GM19099 (cell line): ENCODE measurements around the gene ABHD5.

Experiments used
- POLR2A ChIP-seq: IDR thresholded peaks from 3 replicates; pipeline ENCODE4 v1.6.1; 2011; ENCODE audit warnings: low read depth; ENCODE audit not compliant: insufficient read length; ENCODE audit errors: extremely low read depth

The ABHD5 gene

GRCh38 chr3:43686700-43687498 is 3.8 kb upstream of the ABHD5 start:
- TF ChIP-seq POLR2A = no peak

GRCh38 chr3:43687499-43687811 is 3.3 kb upstream of the ABHD5 start:
- no peak for TF ChIP-seq POLR2A

GRCh38 chr3:43688245-43688650 is 2.5 kb upstream of the ABHD5 start:
- no peak for TF ChIP-seq POLR2A

GRCh38 chr3:43689166-43689565 is 1.6 kb upstream of the ABHD5 start:
- TF ChIP-seq POLR2A = no peak

- TF ChIP-seq POLR2A = no peak
These were observed 855 bp upstream of the ABHD5 start for GRCh38 chr3:43689766-43690399.

- no peak for TF ChIP-seq POLR2A
These were observed 620 bp downstream of the ABHD5 start for GRCh38 chr3:43691120-43691995.

- TF ChIP-seq POLR2A = no peak
These were observed 1.5 kb downstream of the ABHD5 start for GRCh38 chr3:43692085-43692855.

- TF ChIP-seq POLR2A = no peak
These were observed 2.2 kb downstream of the ABHD5 start for GRCh38 chr3:43692971-43693370.

GRCh38 chr3:43693594-43693993 is 2.9 kb downstream of the ABHD5 start:
- TF ChIP-seq POLR2A = no peak

GRCh38 chr3:43695443-43695842 is 4.7 kb downstream of the ABHD5 start:
- no peak for TF ChIP-seq POLR2A

- TF ChIP-seq POLR2A = no peak
These were observed 5.1 kb downstream of the ABHD5 start for GRCh38 chr3:43695863-43696262.

- TF ChIP-seq POLR2A = no peak
These were observed 5.7 kb downstream of the ABHD5 start for GRCh38 chr3:43696441-43696840.

- TF ChIP-seq POLR2A = no peak
These were observed 6.1 kb downstream of the ABHD5 start for GRCh38 chr3:43696881-43697280.

GRCh38 chr3:43699864-43700263 is 9.1 kb downstream of the ABHD5 start:
- no peak for TF ChIP-seq POLR2A

- TF ChIP-seq POLR2A = no peak
These were observed 14.0 kb downstream of the ABHD5 start for GRCh38 chr3:43704697-43705096.
